ENCODE data around the gene FLAD1.

DNA sequence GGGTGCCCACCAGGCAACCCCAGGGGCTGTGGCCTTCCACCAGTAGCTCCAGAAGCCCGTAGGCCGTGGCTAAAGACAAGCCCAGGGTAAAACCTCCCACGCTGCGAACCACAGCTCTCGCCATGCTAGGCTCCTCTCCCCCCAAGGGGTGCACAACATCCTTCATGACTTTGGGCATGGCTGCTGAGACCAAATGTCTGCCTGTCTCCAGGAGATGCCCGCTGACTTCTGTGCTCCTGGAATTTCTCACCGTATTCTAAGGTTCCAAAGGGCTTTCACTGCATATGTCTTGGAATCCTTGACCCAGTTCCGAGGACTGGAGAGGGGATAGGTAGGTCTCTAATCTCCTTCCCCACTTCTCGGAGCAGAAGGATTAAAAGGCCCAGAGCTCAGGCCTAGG is 50.4 kb downstream of the FLAD1 start, which contains the start of the genes DCST1 and DCST2:
- no peak for TF ChIP-seq POLR2A (IDR thresholded peaks at IDR 0.05; ENCODE audit: low read depth)
- TF ChIP-seq, protein P1, sequence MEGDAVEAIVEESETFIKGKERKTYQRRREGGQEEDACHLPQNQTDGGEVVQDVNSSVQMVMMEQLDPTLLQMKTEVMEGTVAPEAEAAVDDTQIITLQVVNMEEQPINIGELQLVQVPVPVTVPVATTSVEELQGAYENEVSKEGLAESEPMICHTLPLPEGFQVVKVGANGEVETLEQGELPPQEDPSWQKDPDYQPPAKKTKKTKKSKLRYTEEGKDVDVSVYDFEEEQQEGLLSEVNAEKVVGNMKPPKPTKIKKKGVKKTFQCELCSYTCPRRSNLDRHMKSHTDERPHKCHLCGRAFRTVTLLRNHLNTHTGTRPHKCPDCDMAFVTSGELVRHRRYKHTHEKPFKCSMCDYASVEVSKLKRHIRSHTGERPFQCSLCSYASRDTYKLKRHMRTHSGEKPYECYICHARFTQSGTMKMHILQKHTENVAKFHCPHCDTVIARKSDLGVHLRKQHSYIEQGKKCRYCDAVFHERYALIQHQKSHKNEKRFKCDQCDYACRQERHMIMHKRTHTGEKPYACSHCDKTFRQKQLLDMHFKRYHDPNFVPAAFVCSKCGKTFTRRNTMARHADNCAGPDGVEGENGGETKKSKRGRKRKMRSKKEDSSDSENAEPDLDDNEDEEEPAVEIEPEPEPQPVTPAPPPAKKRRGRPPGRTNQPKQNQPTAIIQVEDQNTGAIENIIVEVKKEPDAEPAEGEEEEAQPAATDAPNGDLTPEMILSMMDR (IDR thresholded peaks at IDR 0.05), result no peak
